ENCODE measurements around the gene NLRC3. TPM values are rescaled to one million over a fixed set of nuclear protein-coding genes. Genes with fewer than 3 reads are reported as not detected.

NLRC3 gene
- polyA plus RNA-seq, 4 donors, result 1.5 to 2.2 (median 2.0) TPM

GRCh38 chr16:3599121-3599520 lies 21.9 kb upstream of the NLRC3 start:
- no peak for DNase-seq (ENCODE audit: low read depth in 4 of 4, low spot score in 3 of 4)

GRCh38 chr16:3598236-3598635 lies 21.0 kb upstream of the NLRC3 start:
- no peak for DNase-seq (ENCODE audit: low read depth in 4 of 4, low spot score in 3 of 4)

- DNase-seq (ENCODE audit: low read depth in 4 of 4, low spot score in 3 of 4), result no peak
Measured at GRCh38 chr16:3597676-3598075, 20.5 kb upstream of the NLRC3 start.

- DNase-seq (ENCODE audit: low read depth in 4 of 4, low spot score in 3 of 4), result no peak
Measured at GRCh38 chr16:3597226-3597625, 20.0 kb upstream of the NLRC3 start.

- no peak for DNase-seq (ENCODE audit: low read depth in 4 of 4, low spot score in 3 of 4)
Measured at GRCh38 chr16:3596101-3596861, 19.1 kb upstream of the NLRC3 start.

GRCh38 chr16:3595521-3596021 lies 18.4 kb upstream of the NLRC3 start:
- no peak for DNase-seq (ENCODE audit: low read depth in 4 of 4, low spot score in 3 of 4)

- DNase-seq (ENCODE audit: low read depth in 4 of 4, low spot score in 3 of 4), result no peak
Measured at GRCh38 chr16:3595110-3595486, 17.9 kb upstream of the NLRC3 start.

GRCh38 chr16:3594316-3595109 lies 17.3 kb upstream of the NLRC3 start:
- no peak for DNase-seq (ENCODE audit: low read depth in 4 of 4, low spot score in 3 of 4)

- DNase-seq (ENCODE audit: low read depth in 4 of 4, low spot score in 3 of 4), result no peak
Measured at GRCh38 chr16:3592559-3592958, 15.4 kb upstream of the NLRC3 start.

- no peak for DNase-seq (ENCODE audit: low read depth in 4 of 4, low spot score in 3 of 4)
Measured at GRCh38 chr16:3591991-3592390, 14.8 kb upstream of the NLRC3 start.

- no peak for DNase-seq (ENCODE audit: low read depth in 4 of 4, low spot score in 3 of 4)
Measured at GRCh38 chr16:3591436-3591803, 14.2 kb upstream of the NLRC3 start.

GRCh38 chr16:3590736-3591435 lies 13.7 kb upstream of the NLRC3 start:
- DNase-seq (ENCODE audit: low read depth in 4 of 4, low spot score in 3 of 4), result no peak

- no peak for DNase-seq (ENCODE audit: low read depth in 4 of 4, low spot score in 3 of 4)
Measured at GRCh38 chr16:3589991-3590701, 12.9 kb upstream of the NLRC3 start.

- no peak for DNase-seq (ENCODE audit: low read depth in 4 of 4, low spot score in 3 of 4)
Measured at GRCh38 chr16:3589441-3589921, 12.3 kb upstream of the NLRC3 start.

- DNase-seq (ENCODE audit: low read depth in 4 of 4, low spot score in 3 of 4), result no peak
Measured at GRCh38 chr16:3589001-3589400, 11.8 kb upstream of the NLRC3 start.

- no peak for DNase-seq (ENCODE audit: low read depth in 4 of 4, low spot score in 3 of 4)
Measured at GRCh38 chr16:3587547-3588110, 10.4 kb upstream of the NLRC3 start.

GRCh38 chr16:3584412-3584811 lies 7.2 kb upstream of the NLRC3 start:
- DNase-seq (ENCODE audit: low read depth in 4 of 4, low spot score in 3 of 4), result no peak

GRCh38 chr16:3583303-3584038 lies 6.3 kb upstream of the NLRC3 start:
- DNase-seq (ENCODE audit: low read depth in 4 of 4, low spot score in 3 of 4), result no peak

Data from right renal pelvis (tissue), 4 donors.